ENCODE measurements around the gene NES.

The NES gene

DNA sequence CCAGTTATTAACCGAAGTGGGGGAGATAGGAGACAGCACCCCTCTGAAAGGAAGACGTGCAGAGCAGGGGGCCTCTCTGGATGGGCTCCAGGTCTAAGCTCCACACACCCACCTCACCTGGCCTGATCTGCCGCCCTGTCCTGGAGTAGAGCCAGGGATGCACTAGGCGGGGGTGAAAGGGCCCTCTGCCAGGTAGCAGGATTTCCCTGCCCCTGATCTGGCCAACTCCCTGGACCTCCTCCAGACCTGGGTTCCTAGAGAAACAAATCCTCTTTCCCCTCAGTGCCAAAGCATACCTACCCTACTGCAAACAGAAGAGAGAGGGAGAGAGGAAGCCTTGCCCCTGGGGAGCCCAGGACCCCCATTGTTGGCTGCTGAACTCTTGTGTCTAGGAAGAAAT is 26.1 kb upstream of the NES start:
- no peak for DNase-seq

DNA sequence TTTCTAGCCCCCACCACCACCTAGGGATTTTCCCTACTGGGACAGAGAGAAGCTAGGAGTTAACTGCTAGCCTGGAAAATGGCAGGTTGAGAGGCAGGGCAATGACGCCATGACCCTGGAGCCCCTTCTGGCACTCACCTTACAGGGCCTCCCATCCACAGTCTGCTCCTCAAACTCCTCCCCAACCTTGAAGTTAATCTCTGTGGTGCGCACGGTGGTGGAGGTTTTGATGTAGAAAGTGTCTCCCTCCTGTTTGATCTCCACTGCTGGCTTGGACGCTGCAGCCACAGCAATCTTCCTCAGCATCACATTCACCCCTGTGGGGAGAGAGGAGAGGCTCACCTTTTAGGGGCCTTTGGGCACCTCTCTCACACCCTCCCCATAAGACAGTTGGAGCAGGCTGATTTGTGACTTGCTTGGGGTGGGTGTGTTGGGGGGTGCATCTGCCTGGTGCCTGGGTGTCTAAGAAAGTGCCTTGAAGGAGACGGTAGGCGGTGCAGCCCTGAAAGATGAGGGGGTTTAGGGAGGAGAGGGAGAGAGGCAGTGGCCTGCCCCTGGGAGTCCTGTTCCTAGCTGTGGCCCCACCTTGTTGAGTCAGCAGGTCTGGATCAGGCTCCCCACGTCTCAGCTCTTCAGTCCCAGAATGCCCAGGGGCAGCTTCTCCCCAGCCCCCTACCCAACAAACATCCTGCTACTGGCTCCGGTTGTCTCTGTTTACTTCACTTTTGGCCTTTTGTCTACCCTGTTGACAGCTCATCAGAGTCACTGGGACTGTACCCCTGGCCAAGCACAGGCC is 23.7 kb upstream of the NES start:
- no peak for DNase-seq

DNA sequence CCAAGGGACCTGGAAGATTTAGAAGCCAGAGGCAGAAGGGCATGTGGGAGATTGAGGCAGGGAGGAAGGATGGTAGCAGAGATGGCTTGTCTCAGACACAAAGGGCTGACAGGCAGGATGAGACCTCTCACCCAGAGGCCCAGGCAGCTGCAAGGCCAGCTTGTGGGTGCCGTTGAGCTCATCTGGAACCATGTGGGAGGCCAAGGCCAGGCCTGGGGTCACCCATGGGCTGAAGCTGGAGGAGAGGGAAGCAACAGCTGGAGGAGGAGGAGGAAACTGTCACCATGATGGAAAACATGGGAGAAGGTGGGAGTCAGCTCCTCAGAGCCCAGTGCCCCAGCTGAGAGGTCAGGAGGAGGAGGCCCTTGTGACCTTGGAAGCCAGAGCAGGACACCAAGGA is 21.8 kb upstream of the NES start:
- no peak for DNase-seq

- DNase-seq = no peak
These were observed 20.3 kb upstream of the NES start for GRCh38 chr1:156697481-156697880.

DNA sequence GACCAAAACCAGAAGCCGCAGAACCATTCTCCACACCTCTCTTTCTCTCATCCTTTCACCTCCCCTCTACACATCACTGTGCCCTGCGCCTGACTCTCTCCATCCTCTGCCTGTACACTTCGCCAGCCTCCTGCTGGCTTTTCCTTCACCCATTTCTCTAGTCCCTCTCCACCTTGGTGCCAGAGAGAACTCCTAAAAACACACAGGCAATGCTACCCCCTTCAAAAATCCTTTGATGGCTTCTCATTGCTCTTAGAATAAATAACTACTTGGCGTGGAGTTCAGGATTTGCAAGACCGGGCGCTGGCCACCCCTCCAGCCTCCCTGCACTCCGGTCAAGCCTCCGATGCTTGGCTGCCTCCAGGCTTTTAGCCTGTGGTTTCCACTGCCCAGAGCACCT is 19.5 kb upstream of the NES start:
- no peak for DNase-seq

- DNase-seq = no peak
These were observed 17.4 kb upstream of the NES start for GRCh38 chr1:156694690-156694962.

DNA sequence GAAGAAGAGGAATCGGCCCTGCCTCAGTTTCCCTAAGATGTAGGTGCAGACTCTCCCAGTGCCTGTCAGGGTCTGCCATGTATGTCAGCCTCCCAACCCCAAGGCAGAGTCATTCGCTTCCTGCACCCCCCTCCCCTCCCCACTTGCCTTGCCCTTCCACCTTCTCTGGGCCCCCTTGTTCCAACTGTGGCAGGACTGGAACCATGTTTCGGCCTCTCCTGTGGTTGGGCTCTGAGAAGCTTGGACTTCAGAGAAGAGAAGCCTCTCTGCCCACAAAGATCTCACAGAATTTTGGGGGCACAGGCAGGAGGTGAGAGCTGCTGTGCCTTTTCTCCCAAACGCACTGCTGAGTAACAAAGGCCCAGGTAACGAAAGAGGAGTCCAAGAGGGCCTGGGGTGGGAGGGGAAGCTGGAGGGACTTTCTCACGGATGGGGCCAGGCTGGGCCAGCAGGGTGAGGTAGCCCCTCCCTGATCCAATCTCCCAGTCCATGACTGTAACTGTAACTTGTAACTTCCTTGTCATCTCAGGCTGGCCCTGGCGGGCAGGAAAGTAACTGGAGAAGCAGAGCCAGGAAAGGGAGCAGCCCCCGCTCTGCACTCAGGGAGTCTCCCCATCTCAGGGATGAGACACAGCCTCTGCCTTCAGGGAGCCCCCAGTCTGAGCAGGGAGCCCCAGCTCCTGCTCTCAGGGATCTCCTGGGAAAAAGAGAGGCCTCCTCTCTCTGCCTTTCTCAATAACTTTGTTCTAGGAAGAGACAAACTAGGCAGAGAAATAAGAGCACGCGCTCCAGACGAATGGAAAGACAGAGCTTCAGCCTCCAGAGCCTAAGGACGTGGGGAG is 16.9 kb upstream of the NES start:
- no peak for DNase-seq

- no peak for DNase-seq
These were observed 16.0 kb upstream of the NES start for GRCh38 chr1:156692925-156693847.

GRCh38 chr1:156692441-156692924 is 15.3 kb upstream of the NES start:
- no peak for DNase-seq

GRCh38 chr1:156691665-156692440 is 14.6 kb upstream of the NES start:
- DNase-seq = no peak

GRCh38 chr1:156691191-156691590 is 14.0 kb upstream of the NES start:
- no peak for DNase-seq

DNA sequence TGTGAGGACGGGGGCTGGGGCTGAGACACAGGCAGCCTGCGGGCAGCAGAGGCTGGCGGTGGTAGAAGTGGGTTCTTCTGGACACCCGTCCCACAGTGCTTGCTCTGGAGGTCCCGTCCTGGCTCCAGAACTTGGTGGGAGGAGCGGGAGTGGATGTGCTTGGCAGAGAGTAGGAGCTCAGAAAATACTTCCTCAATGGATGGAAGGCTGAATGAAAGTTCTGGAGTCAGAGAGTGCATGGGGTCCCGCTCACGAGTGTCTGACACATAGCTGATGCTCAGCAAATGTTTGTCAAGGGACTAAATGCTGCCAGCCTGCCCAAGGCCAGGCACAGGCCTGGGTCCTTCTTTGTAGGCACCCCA is 13.4 kb upstream of the NES start:
- DNase-seq = no peak

- DNase-seq = no peak
These were observed 12.9 kb upstream of the NES start for GRCh38 chr1:156689953-156690674.

DNA sequence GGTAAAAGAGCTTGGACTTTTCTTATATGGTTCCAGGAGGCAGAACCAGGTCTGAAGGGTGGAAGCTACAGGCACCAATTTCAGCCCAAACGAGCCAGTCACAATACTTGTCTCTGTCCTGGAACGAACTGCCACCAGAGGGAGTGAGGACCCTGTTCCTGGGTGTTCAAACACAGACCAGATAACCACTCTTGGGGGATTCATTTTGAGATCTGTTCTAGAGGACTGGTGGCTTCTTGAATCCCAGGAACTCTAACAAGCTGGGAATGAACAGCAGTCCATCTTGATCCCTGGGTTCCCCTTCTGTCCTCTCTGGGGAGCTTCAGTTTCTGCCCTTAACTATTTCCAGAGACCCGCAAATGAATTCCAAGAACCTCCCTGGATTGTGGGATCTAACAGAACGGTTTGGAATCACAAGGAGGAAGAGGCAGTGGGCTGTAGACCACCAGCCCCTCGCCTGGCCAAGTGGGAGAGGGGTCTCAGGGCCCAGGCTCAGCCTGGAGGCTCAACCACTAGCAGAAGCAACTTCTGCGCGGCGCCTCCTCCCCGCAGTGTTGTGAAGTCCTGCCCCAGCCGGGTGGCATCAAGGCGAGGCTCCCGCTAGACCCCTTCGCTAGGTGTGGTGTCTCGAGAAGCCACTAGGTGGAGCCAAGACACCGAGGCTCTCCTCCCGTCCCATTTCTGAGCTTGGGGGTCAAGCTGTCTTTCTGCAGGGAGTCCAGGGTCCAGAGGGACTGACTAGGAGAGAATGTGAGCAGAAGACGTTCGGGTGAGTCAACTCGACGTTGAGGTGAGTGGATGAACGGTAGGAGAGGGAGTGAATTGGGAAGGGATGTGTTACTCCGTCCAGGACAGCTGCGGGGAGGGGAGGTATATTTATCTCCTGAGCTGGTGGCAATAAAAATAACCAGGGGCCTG is 12.1 kb upstream of the NES start:
- DNase-seq = peak; percentile 70

DNA sequence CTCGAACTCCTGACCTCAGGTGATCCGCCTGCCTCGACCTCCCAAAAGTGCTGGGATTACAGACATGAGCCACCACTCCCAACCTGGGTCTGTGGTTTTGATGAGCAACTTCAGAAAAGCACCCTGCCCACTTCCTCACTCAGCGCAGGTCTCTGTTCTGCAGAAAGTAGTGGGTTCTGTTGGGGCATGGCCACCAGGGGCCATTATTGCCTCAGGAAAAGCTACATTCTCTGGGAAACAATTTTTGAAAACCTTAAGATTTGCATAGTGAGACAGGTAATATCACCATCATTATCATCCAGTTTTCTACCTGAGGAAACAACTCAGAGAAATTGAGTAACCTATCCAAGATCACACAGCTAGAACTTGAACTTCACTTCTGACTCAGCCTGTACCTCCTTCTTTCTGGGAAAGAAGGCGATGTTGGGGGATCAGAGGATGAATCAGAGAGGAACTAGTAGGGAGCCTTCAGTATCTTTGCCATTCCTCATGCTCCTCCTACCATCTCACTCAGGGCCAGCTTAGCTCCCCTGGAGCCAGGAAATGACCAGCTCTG is 7.1 kb upstream of the NES start:
- no peak for DNase-seq

GRCh38 chr1:156682166-156682890 is 5.1 kb upstream of the NES start:
- DNase-seq = no peak

DNA sequence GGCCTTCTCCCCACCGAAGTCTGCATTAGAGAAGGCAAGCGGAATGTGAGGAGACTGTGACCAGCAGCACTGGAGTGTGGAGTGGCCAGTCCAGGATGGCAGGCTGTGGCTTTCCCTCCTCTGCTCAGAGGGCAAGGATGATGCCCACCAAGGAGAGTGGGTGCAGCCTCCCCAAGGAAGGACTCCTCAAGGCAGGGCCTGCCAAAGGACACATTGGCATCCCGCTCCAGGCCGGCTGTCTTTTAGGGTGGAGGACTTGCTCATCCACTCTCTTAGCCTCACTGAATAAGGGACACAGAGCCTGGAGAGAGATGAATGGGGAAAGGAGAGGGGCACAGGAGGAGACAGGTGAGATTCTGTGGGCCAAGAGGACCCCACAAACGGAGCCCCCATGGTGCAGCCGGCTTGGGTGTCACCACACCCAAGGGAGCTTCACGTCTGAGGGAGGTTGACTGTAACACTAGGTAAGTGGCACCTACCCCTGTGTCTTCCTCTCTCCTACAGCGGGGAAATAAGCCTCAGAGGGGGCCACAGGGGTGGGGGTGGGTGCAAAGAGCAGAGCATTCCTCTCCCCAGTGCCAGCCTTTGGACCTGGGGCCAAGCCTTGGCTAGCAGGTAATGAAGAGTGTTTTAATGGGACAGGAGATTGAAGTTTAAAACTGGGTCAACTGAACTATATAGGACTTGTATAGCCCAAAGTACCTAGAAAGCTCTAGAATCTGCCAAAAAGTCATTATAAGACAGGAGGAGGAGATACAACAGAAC is 4.2 kb upstream of the NES start:
- DNase-seq = no peak

- no peak for DNase-seq
These were observed 2.8 kb upstream of the NES start for GRCh38 chr1:156680056-156680455.

All from stimulated activated CD4-positive, alpha-beta T cell treated with anti-CD3 and anti-CD28 coated beads, Interleukin-2, amount 100 ng/mL, for 48 hours (primary cell).